SK-N-SH (cell line): ENCODE measurements around the gene FNTB. TPM values are rescaled to one million over a fixed set of nuclear protein-coding genes. Genes with fewer than 3 reads are reported as not detected.

Source experiments
- CTCF ChIA-PET: fragments of 300-600, 350-600 bp; formaldehyde crosslinking; extraction: SDS; loops from one replicate; lab custom pipeline; 2021; lab: Yijun Ruan, JAX
- POLR2A ChIA-PET: fragments of 350-600 bp; sonication (Branson Sonifier 250); formaldehyde crosslinking; extraction: SDS; loops from one replicate; lab custom pipeline; 2020; ENCODE audit warnings: antibody characterized with exemption, inconsistent platforms; lab: Yijun Ruan, JAX
- DNase-seq: peaks from one replicate; pipeline ENCODE4 v3.0.0; 2012
- H2AFZ ChIP-seq: fragments of 200-600 bp; sonication (generic); 2 replicates; pipeline ENCODE4 v1.8.1; 2016; ENCODE audit warnings: antibody characterized with exemption, mild to moderate bottlenecking, low read depth
- H3F3A ChIP-seq: fragments of 200-600 bp; sonication (generic); replicated peaks from 2 replicates; pipeline ENCODE3; 2016; ENCODE audit warnings: antibody characterized with exemption, mild to moderate bottlenecking; ENCODE audit not compliant: insufficient read depth
- H3K27ac ChIP-seq, 2 experiments: fragments of 200-500 bp in 1 of 2; fragments of 200-600 bp in 1 of 2; sonication (Bioruptor generic) in 1 of 2; sonication (generic), shearing (Covaris generic) in 1 of 2; 2 replicates each; pipeline versions ENCODE4 v1.5.1 to v1.6.1; 2014 to 2016; ENCODE audit warnings: low read depth in 2 of 2, inconsistent platforms in 1 of 2, low read length in 1 of 2, mild to moderate bottlenecking in 1 of 2, mixed read lengths in 1 of 2
- H3K27me3 ChIP-seq: fragments of 200-600 bp; sonication (generic), shearing (Covaris generic); 2 replicates; pipeline ENCODE4 v1.6.1; 2016; ENCODE audit warnings: mixed run types; ENCODE audit not compliant: insufficient read depth
- H3K36me3 ChIP-seq, 2 experiments: fragments of 200-500 bp in 1 of 2; fragments of 200-600 bp in 1 of 2; sonication (Bioruptor generic) in 1 of 2; sonication (generic) in 1 of 2; replicated peaks in 1 of 2; 2 replicates each; pipeline versions ENCODE3 to v1.5.1; 2014 to 2016; ENCODE audit warnings: low read length in 1 of 2, mild to moderate bottlenecking in 1 of 2; ENCODE audit not compliant: insufficient read depth in 2 of 2, control insufficient read depth in 1 of 2
- H3K4me1 ChIP-seq, 2 experiments: fragments of 200-500 bp in 1 of 2; fragments of 200-600 bp in 1 of 2; sonication (Bioruptor generic) in 1 of 2; sonication (generic), shearing (Covaris generic) in 1 of 2; 2 replicates each; pipeline versions ENCODE4 v1.5.1 to v1.6.1; 2014 to 2016; ENCODE audit warnings: low read depth in 1 of 2, low read length in 1 of 2, mixed run types in 1 of 2; ENCODE audit not compliant: insufficient read depth in 2 of 2, control insufficient read depth in 1 of 2
- H3K4me2 ChIP-seq: fragments of 200-600 bp; sonication (generic), shearing (Covaris generic); 2 replicates; pipeline ENCODE4 v1.6.1; 2017; ENCODE audit warnings: mixed run types
- H3K4me3 ChIP-seq, 2 experiments: fragments of 200-500 bp in 1 of 2; fragments of 200-600 bp in 1 of 2; sonication (Bioruptor generic) in 1 of 2; sonication (generic), shearing (Covaris generic) in 1 of 2; 2 replicates each; pipeline versions ENCODE4 v1.5.1 to v1.8.1; 2014 to 2016; ENCODE audit warnings: low read depth in 2 of 2, inconsistent platforms in 1 of 2, low read length in 1 of 2, mild to moderate bottlenecking in 1 of 2, mixed read lengths in 1 of 2, moderate library complexity in 1 of 2
- H3K79me2 ChIP-seq: fragments of 200-600 bp; sonication (generic); 2 replicates; pipeline ENCODE4 v1.8.1; 2017; ENCODE audit warnings: mild to moderate bottlenecking; ENCODE audit not compliant: insufficient read depth
- H3K9ac ChIP-seq: fragments of 200-600 bp; sonication (generic); 2 replicates; pipeline ENCODE4 v1.6.1; 2017; ENCODE audit warnings: mixed run types
- H3K9me2 ChIP-seq: fragments of 200-600 bp; sonication (generic); 2 replicates; pipeline ENCODE4 v1.6.1; 2017; ENCODE audit warnings: mixed run types
- H3K9me3 ChIP-seq: fragments of 200-600 bp; sonication (generic); 2 replicates; pipeline ENCODE4 v1.6.1; 2017; ENCODE audit warnings: mixed run types, mild to moderate bottlenecking, moderate library complexity
- H4K20me1 ChIP-seq: fragments of 200-600 bp; sonication (generic); 2 replicates; pipeline ENCODE4 v1.6.1; 2017; ENCODE audit warnings: mild to moderate bottlenecking, mixed run types; ENCODE audit not compliant: insufficient read depth
- CHD2 ChIP-seq: fragments of 150-350 bp; IDR thresholded peaks from 2 replicates; pipeline ENCODE4 v1.6.1; 2018; ENCODE audit warnings: low read length; ENCODE audit not compliant: partially characterized antibody
- ELF1 ChIP-seq: IDR thresholded peaks from 2 replicates; pipeline ENCODE4 v1.4.0; 2012
- FOSL2 ChIP-seq: IDR thresholded peaks from 2 replicates; pipeline ENCODE4 v1.4.0; 2012; ENCODE audit warnings: low read depth, mild to moderate bottlenecking, moderate library complexity, borderline replicate concordance
- GABPA ChIP-seq: IDR thresholded peaks from 2 replicates; pipeline ENCODE4 v1.4.0; 2012; ENCODE audit warnings: low read depth, mild to moderate bottlenecking
- JUND ChIP-seq: IDR thresholded peaks from 2 replicates; pipeline ENCODE4 v1.4.0; 2012
- MXI1 ChIP-seq: IDR thresholded peaks from 2 replicates; pipeline ENCODE4 v1.6.1; 2012; ENCODE audit warnings: mild to moderate bottlenecking, low read depth, low read length, improper control_type of control experiment
- NRF1 ChIP-seq: IDR thresholded peaks from 2 replicates; pipeline ENCODE4 v1.6.1; 2012; ENCODE audit warnings: low read depth, mild to moderate bottlenecking, low read length
- POLR2AphosphoS5 ChIP-seq: IDR thresholded peaks from 2 replicates; pipeline ENCODE4 v1.6.1; 2012; ENCODE audit warnings: low read depth, low read length
- RCOR1 ChIP-seq: fragments of 150-350 bp; IDR thresholded peaks from 2 replicates; pipeline ENCODE4 v1.6.1; 2017; ENCODE audit warnings: antibody characterized with exemption, low read length
- RXRA ChIP-seq: IDR thresholded peaks from 2 replicates; pipeline ENCODE4 v1.4.0; 2012; ENCODE audit warnings: low read depth, mild to moderate bottlenecking, borderline replicate concordance
- TAF1 ChIP-seq: IDR thresholded peaks from 2 replicates; pipeline ENCODE4 v1.6.1; 2012; ENCODE audit warnings: low read depth, mild to moderate bottlenecking, low read length, moderate library complexity, borderline replicate concordance
- TEAD4 ChIP-seq: IDR thresholded peaks from 2 replicates; pipeline ENCODE4 v1.4.0; 2012; ENCODE audit warnings: mild to moderate bottlenecking, borderline replicate concordance; ENCODE audit not compliant: insufficient read depth
- WGBS: methylation state at CpG from one replicate; pipeline ENCODE4 v1.1.6; 2017; ENCODE audit warnings: low lambda C conversion rate; 5-methylcytosine and 5-hydroxymethylcytosine counted together
- polyA plus RNA-seq, 3 experiments: library from polyadenylated mRNA; depleted of rRNA; stranded (reverse); fragments of >200 nt; gene quantifications; 2 replicates each; pipeline ENCODE4 v1.2.3, GENCODE V29; 2012
- TF ChIP-seq, protein P1 (sequence below): fragments of 150-350 bp; IDR thresholded peaks from 2 replicates; pipeline ENCODE4 v1.6.1; 2017; ENCODE audit warnings: antibody characterized with exemption, low read length, low read depth, borderline replicate concordance
- TF ChIP-seq, protein P2 (sequence below): IDR thresholded peaks from 2 replicates; pipeline ENCODE4 v1.4.0; 2012; ENCODE audit warnings: low read depth, borderline replicate concordance
- TF ChIP-seq, protein P3 (sequence below): fragments of 200-600 bp; sonication (generic); IDR thresholded peaks from 2 replicates; pipeline ENCODE4 v1.6.1; 2017; ENCODE audit warnings: antibody characterized with exemption, mild to moderate bottlenecking, moderate library complexity
- TF ChIP-seq, protein P4 (sequence below): IDR thresholded peaks from 2 replicates; pipeline ENCODE4 v1.6.1; 2012; ENCODE audit warnings: mild to moderate bottlenecking, low read depth, low read length, moderate library complexity

FNTB gene
- polyA plus RNA-seq, 1 of the 3 experiments (the other 2 are of a cell fraction) = 18.4 TPM

DNA sequence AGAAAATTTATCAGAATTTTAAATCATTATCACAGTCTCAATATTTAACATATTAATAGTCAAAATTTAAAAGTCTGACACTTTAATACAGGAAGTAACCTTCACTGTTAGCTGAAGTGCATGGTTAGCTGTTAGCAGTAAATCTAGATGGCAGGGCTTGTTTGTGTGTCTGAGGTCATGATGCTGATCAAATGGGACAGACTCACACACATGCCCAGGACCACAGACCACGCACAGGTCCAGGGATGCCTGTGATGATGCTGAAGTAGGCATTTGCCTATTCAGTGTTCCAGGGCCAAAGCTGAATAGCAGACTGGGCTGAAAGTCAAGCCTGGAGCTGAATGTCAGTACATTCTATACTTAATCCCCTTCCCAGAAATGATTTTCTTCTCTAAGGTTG, 20.5 kb downstream of the FNTB start:
- no peak overlapping the region for H3K27ac ChIP-seq
- H3K9me2 ChIP-seq = no peaks in the 10 kb centered on the region
- H3K4me2 ChIP-seq = no peak overlapping the region
- no peak overlapping the region for H2AFZ ChIP-seq
- CTCF ChIA-PET = interaction anchor here (1.1 to 3.1 kb wide), 4 partner anchors 10 to 23 kb away, joined by 3 to 19 read pairs (median 6); partner anchors contain the start of gene FNTB
- H3F3A ChIP-seq = no peaks in the 10 kb centered on the region
- no CpG with 5 or more reads among the region's 1 CpG for WGBS
- no peaks in the 10 kb centered on the region for H3K4me1 ChIP-seq
- DNase-seq = no peak
- no peaks in the 10 kb centered on the region for H3K9me3 ChIP-seq
- no peak overlapping the region for H3K4me3 ChIP-seq
- H3K9ac ChIP-seq = no peak overlapping the region
- H3K79me2 ChIP-seq = no peaks in the 10 kb centered on the region; the same call in 1 of the 2 replicates
- POLR2A ChIA-PET = no interaction called here
- TF ChIP-seq, protein P1, sequence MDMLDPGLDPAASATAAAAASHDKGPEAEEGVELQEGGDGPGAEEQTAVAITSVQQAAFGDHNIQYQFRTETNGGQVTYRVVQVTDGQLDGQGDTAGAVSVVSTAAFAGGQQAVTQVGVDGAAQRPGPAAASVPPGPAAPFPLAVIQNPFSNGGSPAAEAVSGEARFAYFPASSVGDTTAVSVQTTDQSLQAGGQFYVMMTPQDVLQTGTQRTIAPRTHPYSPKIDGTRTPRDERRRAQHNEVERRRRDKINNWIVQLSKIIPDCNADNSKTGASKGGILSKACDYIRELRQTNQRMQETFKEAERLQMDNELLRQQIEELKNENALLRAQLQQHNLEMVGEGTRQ = no peak
- TF ChIP-seq JUND (no peak), ELF1 (no peak)
- no peaks in the 10 kb centered on the region for H4K20me1 ChIP-seq
- no peaks in the 10 kb centered on the region for H3K27me3 ChIP-seq
- H3K36me3 ChIP-seq = peaks cover 0 to 8% of the 10 kb centered on the region in 2 experiments

DNA sequence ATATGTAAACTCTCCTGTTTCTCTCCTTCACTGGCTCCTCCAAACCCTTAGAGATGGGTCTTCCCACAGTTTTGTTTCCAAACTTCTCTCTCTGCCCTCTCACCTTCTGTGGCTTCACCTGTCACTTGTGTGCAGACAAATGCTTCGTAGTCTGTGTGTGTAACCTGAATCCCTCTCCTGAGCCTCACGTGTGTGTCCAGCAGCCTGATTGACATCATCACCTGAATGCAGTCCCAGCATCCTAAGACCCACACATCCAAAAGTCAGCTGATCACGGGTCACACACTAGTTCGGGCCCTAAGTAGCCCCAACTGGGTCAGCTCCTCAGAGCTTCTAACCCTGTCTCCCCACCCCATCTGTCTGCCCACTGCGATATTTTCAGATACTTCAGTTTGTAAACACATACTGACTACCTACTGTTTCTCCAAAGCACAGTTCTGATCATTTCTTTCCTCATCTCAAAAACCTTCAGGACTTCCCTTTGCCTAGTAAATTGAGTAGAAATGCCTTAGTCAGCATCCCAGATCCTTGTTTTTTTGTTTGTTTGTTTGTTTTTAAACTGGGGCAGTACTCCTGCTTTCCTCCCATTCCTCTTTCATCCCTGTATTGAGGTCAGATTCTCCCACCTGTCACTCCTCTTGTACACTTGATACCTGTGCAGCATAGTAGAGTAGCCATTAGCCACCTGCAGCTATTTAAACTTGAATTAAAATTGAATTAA, 23.7 kb downstream of the FNTB start:
- Histone ChIP-seq H3K9me2 (no peaks in the 10 kb centered on the region), H3K27me3 (no peaks in the 10 kb centered on the region), H3K79me2 (no peaks in the 10 kb centered on the region), H3F3A (no peaks in the 10 kb centered on the region), H3K4me1 (no peaks in the 10 kb centered on the region), H3K27ac (no peak overlapping the region)
- WGBS = 97% methylated on average over 5 of the region's 5 CpGs
- CTCF ChIA-PET = no interaction called here
- TF ChIP-seq, protein P2, sequence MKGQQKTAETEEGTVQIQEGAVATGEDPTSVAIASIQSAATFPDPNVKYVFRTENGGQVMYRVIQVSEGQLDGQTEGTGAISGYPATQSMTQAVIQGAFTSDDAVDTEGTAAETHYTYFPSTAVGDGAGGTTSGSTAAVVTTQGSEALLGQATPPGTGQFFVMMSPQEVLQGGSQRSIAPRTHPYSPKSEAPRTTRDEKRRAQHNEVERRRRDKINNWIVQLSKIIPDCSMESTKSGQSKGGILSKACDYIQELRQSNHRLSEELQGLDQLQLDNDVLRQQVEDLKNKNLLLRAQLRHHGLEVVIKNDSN = no peak
- TF ChIP-seq, protein P1 = no peak
- no peak for TF ChIP-seq MXI1
- no peak for TF ChIP-seq RXRA
- TF ChIP-seq POLR2AphosphoS5 = no peak
- no peak for TF ChIP-seq CHD2
- TF ChIP-seq TEAD4 = no peak
- no peak for TF ChIP-seq TAF1
- TF ChIP-seq, protein P3, sequence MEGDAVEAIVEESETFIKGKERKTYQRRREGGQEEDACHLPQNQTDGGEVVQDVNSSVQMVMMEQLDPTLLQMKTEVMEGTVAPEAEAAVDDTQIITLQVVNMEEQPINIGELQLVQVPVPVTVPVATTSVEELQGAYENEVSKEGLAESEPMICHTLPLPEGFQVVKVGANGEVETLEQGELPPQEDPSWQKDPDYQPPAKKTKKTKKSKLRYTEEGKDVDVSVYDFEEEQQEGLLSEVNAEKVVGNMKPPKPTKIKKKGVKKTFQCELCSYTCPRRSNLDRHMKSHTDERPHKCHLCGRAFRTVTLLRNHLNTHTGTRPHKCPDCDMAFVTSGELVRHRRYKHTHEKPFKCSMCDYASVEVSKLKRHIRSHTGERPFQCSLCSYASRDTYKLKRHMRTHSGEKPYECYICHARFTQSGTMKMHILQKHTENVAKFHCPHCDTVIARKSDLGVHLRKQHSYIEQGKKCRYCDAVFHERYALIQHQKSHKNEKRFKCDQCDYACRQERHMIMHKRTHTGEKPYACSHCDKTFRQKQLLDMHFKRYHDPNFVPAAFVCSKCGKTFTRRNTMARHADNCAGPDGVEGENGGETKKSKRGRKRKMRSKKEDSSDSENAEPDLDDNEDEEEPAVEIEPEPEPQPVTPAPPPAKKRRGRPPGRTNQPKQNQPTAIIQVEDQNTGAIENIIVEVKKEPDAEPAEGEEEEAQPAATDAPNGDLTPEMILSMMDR = no peak
- no peak for TF ChIP-seq GABPA
- no peak for TF ChIP-seq NRF1
- TF ChIP-seq RCOR1 = no peak
- TF ChIP-seq ELF1 = no peak
- TF ChIP-seq, protein P4, sequence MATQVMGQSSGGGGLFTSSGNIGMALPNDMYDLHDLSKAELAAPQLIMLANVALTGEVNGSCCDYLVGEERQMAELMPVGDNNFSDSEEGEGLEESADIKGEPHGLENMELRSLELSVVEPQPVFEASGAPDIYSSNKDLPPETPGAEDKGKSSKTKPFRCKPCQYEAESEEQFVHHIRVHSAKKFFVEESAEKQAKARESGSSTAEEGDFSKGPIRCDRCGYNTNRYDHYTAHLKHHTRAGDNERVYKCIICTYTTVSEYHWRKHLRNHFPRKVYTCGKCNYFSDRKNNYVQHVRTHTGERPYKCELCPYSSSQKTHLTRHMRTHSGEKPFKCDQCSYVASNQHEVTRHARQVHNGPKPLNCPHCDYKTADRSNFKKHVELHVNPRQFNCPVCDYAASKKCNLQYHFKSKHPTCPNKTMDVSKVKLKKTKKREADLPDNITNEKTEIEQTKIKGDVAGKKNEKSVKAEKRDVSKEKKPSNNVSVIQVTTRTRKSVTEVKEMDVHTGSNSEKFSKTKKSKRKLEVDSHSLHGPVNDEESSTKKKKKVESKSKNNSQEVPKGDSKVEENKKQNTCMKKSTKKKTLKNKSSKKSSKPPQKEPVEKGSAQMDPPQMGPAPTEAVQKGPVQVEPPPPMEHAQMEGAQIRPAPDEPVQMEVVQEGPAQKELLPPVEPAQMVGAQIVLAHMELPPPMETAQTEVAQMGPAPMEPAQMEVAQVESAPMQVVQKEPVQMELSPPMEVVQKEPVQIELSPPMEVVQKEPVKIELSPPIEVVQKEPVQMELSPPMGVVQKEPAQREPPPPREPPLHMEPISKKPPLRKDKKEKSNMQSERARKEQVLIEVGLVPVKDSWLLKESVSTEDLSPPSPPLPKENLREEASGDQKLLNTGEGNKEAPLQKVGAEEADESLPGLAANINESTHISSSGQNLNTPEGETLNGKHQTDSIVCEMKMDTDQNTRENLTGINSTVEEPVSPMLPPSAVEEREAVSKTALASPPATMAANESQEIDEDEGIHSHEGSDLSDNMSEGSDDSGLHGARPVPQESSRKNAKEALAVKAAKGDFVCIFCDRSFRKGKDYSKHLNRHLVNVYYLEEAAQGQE = no peak
- TF ChIP-seq FOSL2 = no peak
- TF ChIP-seq, all 33 proteins: peak for 0
- H4K20me1 ChIP-seq = no peaks in the 10 kb centered on the region
- H3K9me3 ChIP-seq = no peaks in the 10 kb centered on the region
- H3K4me2 ChIP-seq = no peak overlapping the region
- POLR2A ChIA-PET = no interaction called here
- peaks cover 3 to 15% of the 10 kb centered on the region in 2 experiments for H3K36me3 ChIP-seq
- no peak overlapping the region for H3K4me3 ChIP-seq
- H2AFZ ChIP-seq = no peak overlapping the region
- H3K9ac ChIP-seq = no peak overlapping the region
- DNase-seq = no peak
